DMS79 treated with DMSO at 0.1 percent for 48 hours (cell line): ENCODE results near the gene RAB26.
"Not testable (repeated sequence)": the region's sequence is repeated elsewhere in the genome, so short reads cannot be mapped to it uniquely, and the experiment has no call there.

Experiments used
- DNase-seq: peaks from one replicate; lab custom pipeline; 2025; lab: John Stamatoyannopoulos, UW

RAB26 gene

DNA sequence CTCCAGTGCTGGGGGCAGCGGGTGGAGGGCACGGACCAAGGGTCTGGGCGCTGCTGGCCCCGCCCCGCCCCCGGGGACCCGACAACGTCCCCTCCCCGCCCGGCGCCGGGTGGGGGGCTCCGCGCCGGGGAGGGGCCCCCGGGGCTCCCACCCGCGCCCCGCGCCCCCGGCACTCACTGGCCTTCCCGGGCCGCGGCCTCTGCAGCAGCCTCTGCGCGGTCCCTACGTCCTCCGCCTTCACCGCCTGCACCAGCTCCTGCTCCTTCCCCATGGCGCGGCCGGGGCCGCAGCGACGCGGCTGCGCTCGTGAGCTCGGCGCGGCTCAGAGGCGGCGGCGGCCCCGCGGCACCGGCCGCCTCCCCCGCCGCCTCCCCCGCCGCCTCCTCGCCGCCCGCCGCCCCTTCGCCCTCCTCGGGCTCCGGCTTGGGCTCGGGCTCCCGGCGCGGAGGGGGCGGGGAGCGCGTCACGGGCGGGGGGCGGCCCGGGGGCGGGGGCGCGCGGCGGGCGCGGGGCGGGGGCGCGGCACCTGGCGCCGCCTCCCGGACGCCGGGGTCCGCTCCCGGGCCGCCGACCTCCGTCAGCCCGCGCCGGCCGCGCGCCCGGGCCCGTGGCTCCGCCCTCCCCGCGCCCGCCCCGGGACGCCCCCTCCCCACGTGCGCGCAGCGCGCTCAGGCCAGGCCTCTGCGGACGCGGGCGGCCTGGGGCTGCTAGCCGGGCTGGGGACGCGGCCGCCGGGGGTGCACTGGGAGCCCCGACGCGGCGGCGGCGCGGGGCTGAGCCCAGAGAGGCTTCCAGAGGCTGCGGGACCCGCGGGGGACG is 47.9 kb downstream of the RAB26 start, which contains the start of gene CASKIN1:
Gene CASKIN1 (minus strand): TSS at position 444 of the 819 bp plus-strand sequence. CDS start 173 bp downstream, at position 271.
- DNase-seq = peak; percentile 4

DNA sequence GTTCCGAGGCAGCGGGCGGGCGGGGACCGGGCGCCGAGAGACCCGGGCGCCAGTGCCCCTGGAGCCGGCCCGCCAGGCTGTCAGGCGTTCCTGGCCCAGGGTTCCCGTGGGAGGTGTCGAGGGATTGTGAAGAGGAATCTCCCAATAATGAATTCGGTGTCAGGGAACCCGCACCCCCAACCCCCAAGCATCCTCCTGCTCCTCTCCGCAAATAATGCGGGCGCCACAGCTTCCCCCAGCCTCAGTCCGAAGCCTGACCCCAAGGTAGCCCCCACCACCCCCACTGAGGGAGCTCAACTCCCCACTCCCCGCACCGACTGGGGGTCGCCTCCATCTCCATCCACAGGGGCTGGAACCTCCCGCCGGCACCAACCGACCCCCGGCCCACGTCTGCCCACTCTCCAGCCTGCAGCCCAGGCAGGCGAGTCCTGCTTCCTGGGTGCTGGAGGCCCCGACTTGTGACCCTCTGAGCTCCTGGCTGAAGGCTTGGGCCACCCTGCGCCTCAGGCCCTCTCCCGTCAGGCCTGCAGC is 48.6 kb downstream of the RAB26 start:
- DNase-seq = no peak

DNA sequence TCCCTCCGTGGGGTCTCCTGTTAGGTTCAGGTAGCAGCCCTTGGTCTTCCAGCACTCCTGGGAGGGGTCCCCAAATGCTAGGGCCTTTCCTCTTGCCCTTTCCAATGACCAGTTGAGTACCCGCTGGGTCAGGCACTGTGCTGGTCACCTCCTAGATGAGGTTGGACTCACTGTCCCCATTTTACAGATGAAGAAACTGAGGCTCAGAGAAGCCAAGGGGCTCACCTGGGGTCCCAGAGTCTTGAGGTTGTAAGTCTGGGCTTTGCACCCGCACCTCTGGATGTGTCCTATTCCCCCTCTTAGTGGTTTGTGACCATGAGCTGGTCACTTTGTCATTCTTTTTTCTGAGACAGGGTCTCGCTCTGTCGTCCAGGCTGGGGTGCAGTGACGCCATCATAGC is 49.3 kb downstream of the RAB26 start:
- no peak for DNase-seq

DNA sequence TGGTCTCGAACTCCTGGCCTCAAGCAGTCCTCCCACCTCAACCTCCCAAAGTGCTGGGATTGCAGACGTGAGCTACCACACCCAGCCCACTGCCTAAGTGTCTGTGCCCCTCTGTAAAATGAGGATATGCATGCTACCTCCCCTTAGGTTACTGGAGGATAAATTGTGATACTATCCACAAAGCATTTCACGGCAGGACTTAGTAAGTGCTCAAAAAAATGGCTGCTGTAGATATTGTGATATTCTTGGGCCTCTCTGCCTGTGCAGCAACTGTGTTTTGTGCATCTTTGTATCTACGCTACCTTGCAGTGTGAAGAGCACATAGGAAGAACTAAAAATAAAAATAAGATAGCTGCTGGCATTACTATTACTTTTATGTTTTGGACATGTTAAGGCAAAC is 49.9 kb downstream of the RAB26 start:
- no peak for DNase-seq

DNA sequence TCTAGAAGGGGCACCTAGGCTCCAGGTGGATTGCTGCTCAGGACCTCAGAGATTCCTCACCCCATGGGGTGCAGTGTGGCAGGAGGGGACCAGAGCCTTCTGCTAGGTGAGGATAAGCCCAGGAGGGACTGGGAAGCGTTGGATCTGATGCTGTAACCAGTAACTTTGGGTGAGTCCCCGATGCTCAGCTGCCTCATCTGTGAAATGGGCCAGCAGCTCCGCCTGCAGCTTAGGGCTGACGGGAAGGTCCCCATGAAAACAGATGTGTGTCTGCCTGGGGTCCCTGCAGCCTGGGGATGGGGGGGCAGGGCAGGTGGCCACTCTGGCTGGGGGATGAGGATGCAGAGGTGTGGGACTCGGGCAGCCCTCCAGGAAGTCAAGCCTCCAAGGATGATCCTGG is 50.7 kb downstream of the RAB26 start:
- no peak for DNase-seq

DNA sequence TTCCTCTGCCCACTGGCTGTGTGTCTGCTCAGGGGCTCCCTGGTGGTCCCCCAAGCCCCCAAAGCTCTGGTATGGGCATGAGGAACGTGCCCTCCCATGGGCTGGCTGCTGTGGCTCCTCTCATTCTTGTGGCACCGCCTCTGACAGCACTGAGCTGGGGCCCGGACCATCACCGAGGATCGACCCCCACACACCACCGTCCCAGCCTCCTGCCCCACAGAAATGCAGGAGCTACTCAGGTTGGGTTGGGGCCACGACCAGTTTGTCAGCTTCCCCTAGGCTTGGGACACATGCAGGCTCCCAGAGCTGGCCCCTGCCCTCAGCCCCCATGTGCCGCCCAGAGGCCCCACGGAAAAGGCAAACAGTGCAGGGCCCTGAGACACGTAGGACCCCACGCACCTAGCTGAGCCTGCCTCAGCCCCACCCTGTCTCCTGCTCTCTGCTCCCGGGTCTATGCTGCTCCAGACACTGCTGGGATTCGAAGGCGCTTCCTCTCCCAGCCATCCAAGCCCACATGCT is 51.3 kb downstream of the RAB26 start:
- DNase-seq = no peak

DNA sequence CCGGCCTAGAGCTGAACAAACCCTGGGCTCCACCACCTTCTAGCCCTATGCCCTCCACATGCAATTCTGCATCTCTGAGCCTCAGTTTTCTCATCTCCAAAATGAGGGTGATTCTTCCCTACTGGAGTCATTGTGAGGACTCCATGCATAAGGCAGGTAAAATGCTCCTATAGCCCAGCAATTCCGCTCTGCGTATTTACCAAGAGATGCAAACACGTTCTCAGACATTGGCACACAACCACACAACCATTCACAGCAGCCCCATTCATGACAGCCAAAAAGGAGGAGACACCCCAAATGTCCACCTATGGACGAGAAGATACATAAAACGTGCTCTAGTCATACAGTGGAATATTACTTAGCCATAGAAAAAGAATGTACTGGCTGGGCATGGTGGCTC is 51.9 kb downstream of the RAB26 start:
- no peak for DNase-seq

DNA sequence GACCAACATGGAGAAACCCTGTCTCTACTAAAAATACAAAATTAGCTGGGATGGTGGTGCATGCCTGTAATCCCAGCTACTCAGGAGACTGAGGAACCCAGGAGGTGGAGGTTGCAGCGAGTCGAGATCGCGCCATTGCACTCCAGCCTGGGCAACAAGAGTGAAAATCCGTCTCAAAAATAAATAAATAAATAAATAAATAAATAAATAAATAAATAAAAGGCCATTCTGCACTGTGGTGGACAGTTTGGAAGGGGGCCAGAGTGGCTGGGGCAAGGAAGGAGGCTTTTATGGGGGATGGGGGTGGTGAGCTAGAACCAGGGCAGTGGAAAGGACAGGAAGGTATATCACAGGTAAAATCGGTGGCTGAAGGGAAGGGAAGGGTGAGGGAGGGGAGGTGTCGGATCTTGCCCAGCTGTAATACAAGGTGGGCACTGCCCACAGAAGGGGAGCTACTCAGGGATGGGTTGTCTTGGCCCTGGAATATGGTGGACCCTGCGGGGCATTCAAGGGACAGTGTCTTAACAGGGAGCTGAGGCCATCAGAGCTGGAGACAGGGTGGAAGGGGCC is 54.8 kb downstream of the RAB26 start:
- not testable (repeated sequence) for DNase-seq
